Esophagus squamous epithelium (tissue), 4 donors: Measurements from ENCODE around the gene ZNF440.

Experiments used
- CTCF ChIP-seq, 6 experiments: fragments of 450-650 bp in 4 of 6; fragments of 200-600 bp in 2 of 6; sonication (generic) in 2 of 6; IDR thresholded peaks; one replicate each; pipeline ENCODE4 v1.5.1; 2016 to 2019; ENCODE audit warnings: antibody characterized with exemption in 6 of 6, mild to moderate bottlenecking in 4 of 6, moderate library complexity in 4 of 6
- POLR2A ChIP-seq, 4 donors: fragments of 450-650 bp; IDR thresholded peaks; one replicate each; pipeline ENCODE4 v1.6.1; 2017; ENCODE audit warnings: antibody characterized with exemption in 4 of 4, mild to moderate bottlenecking in 4 of 4, moderate library complexity in 3 of 4

DNA sequence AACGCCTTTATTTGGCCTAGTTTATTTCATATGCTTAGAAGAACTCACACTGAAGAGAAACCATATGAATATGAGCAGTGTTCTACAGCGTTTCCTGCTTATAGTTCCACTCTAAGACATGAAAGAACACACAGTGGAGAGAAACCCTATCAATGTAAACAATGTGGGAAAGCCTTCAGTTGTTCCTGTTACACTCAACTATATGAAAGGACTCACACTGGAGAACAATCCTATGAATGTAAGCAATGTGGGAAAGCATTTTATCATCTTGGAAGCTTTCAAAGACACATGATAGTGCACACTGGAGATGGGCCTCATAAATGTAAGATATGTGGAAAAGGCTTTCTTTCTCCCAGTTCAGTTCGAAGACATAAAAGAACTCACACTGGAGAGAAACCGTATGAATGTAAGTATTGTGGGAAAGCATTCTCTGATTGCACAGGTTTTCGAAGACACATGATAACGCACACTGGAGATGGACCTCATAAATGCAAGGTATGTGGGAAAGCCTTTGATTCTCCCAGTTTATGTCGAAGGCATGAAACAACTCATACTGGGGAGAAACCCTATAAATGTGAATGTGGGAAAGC is 33.5 kb upstream of the ZNF440 start:
- TF ChIP-seq CTCF (IDR thresholded peaks at IDR 0.05) (no peak), POLR2A (IDR thresholded peaks at IDR 0.05) (no peak)
